Karpas-422 (cell line): ENCODE data around the gene HOXD11. TPM values are rescaled to one million over a fixed set of nuclear protein-coding genes. Genes with fewer than 3 reads are reported as not detected.

Source experiments
- DNase-seq: peaks from one replicate; pipeline ENCODE4 v3.0.0-alpha.2; 2015
- H2AFZ ChIP-seq: fragments of 200-600 bp; sonication (generic); 2 replicates; pipeline ENCODE4 v1.6.1; 2014; ENCODE audit warnings: antibody characterized with exemption, low read length, mixed read lengths
- H3K27ac ChIP-seq: fragments of 200-600 bp; sonication (generic); 2 replicates; pipeline ENCODE4 v1.5.1; 2014; ENCODE audit warnings: mild to moderate bottlenecking, low read length, moderate library complexity
- H3K27me3 ChIP-seq: fragments of 200-600 bp; sonication (generic); 2 replicates; pipeline ENCODE4 v1.6.1; 2014; ENCODE audit warnings: low read length, mixed read lengths
- H3K36me3 ChIP-seq: fragments of 200-600 bp; sonication (generic); 2 replicates; pipeline ENCODE4 v1.6.1; 2014; ENCODE audit warnings: low read length, mixed read lengths; ENCODE audit not compliant: insufficient read depth
- H3K4me1 ChIP-seq: fragments of 200-600 bp; sonication (generic); 2 replicates; pipeline ENCODE4 v1.6.1; 2014; ENCODE audit warnings: mild to moderate bottlenecking, low read length, mixed read lengths
- H3K4me2 ChIP-seq: fragments of 200-600 bp; sonication (generic); 2 replicates; pipeline ENCODE4 v1.6.1; 2014; ENCODE audit warnings: low read length, low read depth, mild to moderate bottlenecking; ENCODE audit not compliant: poor library complexity, severe bottlenecking
- H3K4me3 ChIP-seq: fragments of 200-600 bp; sonication (generic); 2 replicates; pipeline ENCODE4 v1.5.1; 2014; ENCODE audit warnings: mild to moderate bottlenecking, antibody characterized with exemption, low read length, mixed read lengths
- H3K79me2 ChIP-seq: fragments of 200-600 bp; sonication (generic); 2 replicates; pipeline ENCODE4 v1.6.1; 2014; ENCODE audit warnings: mild to moderate bottlenecking, low read length, mixed read lengths
- H3K9ac ChIP-seq: fragments of 200-600 bp; sonication (generic); 2 replicates; pipeline ENCODE4 v1.6.0; 2014; ENCODE audit warnings: low read length
- H3K9me2 ChIP-seq: fragments of 200-600 bp; sonication (generic), shearing (Covaris generic); replicated peaks from 2 replicates; pipeline ENCODE4 v1.6.0; 2014; ENCODE audit warnings: mild to moderate bottlenecking, low read length, moderate library complexity; ENCODE audit not compliant: insufficient read depth
- H3K9me3 ChIP-seq: fragments of 300-700, 200-600 bp; sonication (generic); 2 replicates; pipeline ENCODE4 v1.6.1; 2014; ENCODE audit warnings: low read length, mixed read lengths
- H4K20me1 ChIP-seq: fragments of 200-600 bp; sonication (generic); 2 replicates; pipeline ENCODE4 v1.6.1; 2014; ENCODE audit warnings: mild to moderate bottlenecking, antibody characterized with exemption, low read length, low read depth; ENCODE audit not compliant: insufficient read depth
- total RNA-seq: library from RNA; depleted of rRNA; stranded (reverse); fragments of >200 nt; shearing (Covaris generic); gene quantifications from 2 replicates; pipeline ENCODE4 v1.2.3, GENCODE V29; 2014; ENCODE audit warnings: low replicate concordance

HOXD11 gene
- total RNA-seq, 1 experiment from 2014 or later, result not detected

GRCh38 chr2:176140513-176141317 is 33.6 kb downstream of the HOXD11 start:
- no peaks in the 10 kb centered on the region for H3K79me2 ChIP-seq
- peak overlapping the region; percentile 89 for H3K4me2 ChIP-seq
- H3K9ac ChIP-seq, result peak overlapping the region; percentile 83
- H3K27ac ChIP-seq, result no peak overlapping the region
- H3K4me3 ChIP-seq, result peak overlapping the region; percentile 79
- peak overlapping the region; percentile 98 for H2AFZ ChIP-seq
- H3K27me3 ChIP-seq, result no peaks in the 10 kb centered on the region
- no peaks in the 10 kb centered on the region for H3K9me2 ChIP-seq
- DNase-seq, result peak; percentile 94
- H3K4me1 ChIP-seq, result peaks cover 12% of the 10 kb centered on the region
- H4K20me1 ChIP-seq, result no peaks in the 10 kb centered on the region
- H3K36me3 ChIP-seq, result no peaks in the 10 kb centered on the region
- H3K9me3 ChIP-seq, result no peaks in the 10 kb centered on the region

GRCh38 chr2:176142281-176142680 is 35.2 kb downstream of the HOXD11 start:
- no peaks in the 10 kb centered on the region for H3K9me3 ChIP-seq
- H3K4me2 ChIP-seq, result no peak overlapping the region
- no peaks in the 10 kb centered on the region for H4K20me1 ChIP-seq
- H3K9me2 ChIP-seq, result no peaks in the 10 kb centered on the region
- H3K27ac ChIP-seq, result no peak overlapping the region
- no peaks in the 10 kb centered on the region for H3K79me2 ChIP-seq
- DNase-seq, result no peak
- H3K4me1 ChIP-seq, result peaks cover 12% of the 10 kb centered on the region
- H3K36me3 ChIP-seq, result no peaks in the 10 kb centered on the region
- H2AFZ ChIP-seq, result no peak overlapping the region; the same call in 1 of the 2 replicates
- H3K4me3 ChIP-seq, result no peak overlapping the region
- H3K9ac ChIP-seq, result no peak overlapping the region
- no peaks in the 10 kb centered on the region for H3K27me3 ChIP-seq

- H3K9me3 ChIP-seq, result no peaks in the 10 kb centered on the region
- no peak overlapping the region for H3K9ac ChIP-seq
- no peak overlapping the region for H2AFZ ChIP-seq
- H3K79me2 ChIP-seq, result no peaks in the 10 kb centered on the region
- no peak overlapping the region for H3K4me3 ChIP-seq
- no peak overlapping the region for H3K27ac ChIP-seq
- no peaks in the 10 kb centered on the region for H3K9me2 ChIP-seq
- peaks cover 7% of the 10 kb centered on the region for H3K4me1 ChIP-seq
- H3K36me3 ChIP-seq, result no peaks in the 10 kb centered on the region
- H3K4me2 ChIP-seq, result no peak overlapping the region
- H4K20me1 ChIP-seq, result no peaks in the 10 kb centered on the region
- no peak for DNase-seq
- no peaks in the 10 kb centered on the region for H3K27me3 ChIP-seq
These were observed 38.2 kb downstream of the HOXD11 start for GRCh38 chr2:176145085-176145969.

GRCh38 chr2:176146101-176146500 is 39.0 kb downstream of the HOXD11 start:
- H3K4me2 ChIP-seq, result no peak overlapping the region
- no peak overlapping the region for H3K4me3 ChIP-seq
- H3K9ac ChIP-seq, result no peak overlapping the region
- no peak overlapping the region for H2AFZ ChIP-seq
- H3K4me1 ChIP-seq, result peaks cover 2% of the 10 kb centered on the region
- no peaks in the 10 kb centered on the region for H3K9me3 ChIP-seq
- H3K36me3 ChIP-seq, result no peaks in the 10 kb centered on the region
- no peak overlapping the region for H3K27ac ChIP-seq
- DNase-seq, result no peak
- no peaks in the 10 kb centered on the region for H4K20me1 ChIP-seq
- no peaks in the 10 kb centered on the region for H3K9me2 ChIP-seq
- H3K79me2 ChIP-seq, result no peaks in the 10 kb centered on the region
- H3K27me3 ChIP-seq, result no peaks in the 10 kb centered on the region

GRCh38 chr2:176146645-176147044 is 39.6 kb downstream of the HOXD11 start:
- Histone ChIP-seq H3K4me3 (no peak overlapping the region), H3K9me2 (no peaks in the 10 kb centered on the region), H3K27ac (no peak overlapping the region), H2AFZ (no peak overlapping the region), H3K4me2 (no peak overlapping the region), H4K20me1 (no peaks in the 10 kb centered on the region), H3K27me3 (no peaks in the 10 kb centered on the region), H3K4me1 (no peaks in the 10 kb centered on the region), H3K9me3 (no peaks in the 10 kb centered on the region), H3K36me3 (no peaks in the 10 kb centered on the region), H3K9ac (no peak overlapping the region), H3K79me2 (no peaks in the 10 kb centered on the region)
- no peak for DNase-seq

GRCh38 chr2:176147210-176147799 is 40.2 kb downstream of the HOXD11 start:
- Histone ChIP-seq H3K27me3 (no peaks in the 10 kb centered on the region), H3K79me2 (no peaks in the 10 kb centered on the region)

GRCh38 chr2:176147800-176148496 is 40.9 kb downstream of the HOXD11 start:
- Histone ChIP-seq H3K4me3 (no peak overlapping the region), H3K9ac (no peak overlapping the region), H3K27me3 (no peaks in the 10 kb centered on the region)

More at GRCh38 chr2:176147210-176147799, 40.2 kb downstream of the HOXD11 start:
- DNase-seq, result no peak
- H4K20me1 ChIP-seq, result no peaks in the 10 kb centered on the region
- no peak overlapping the region for H3K9ac ChIP-seq
- no peaks in the 10 kb centered on the region for H3K9me2 ChIP-seq
- H2AFZ ChIP-seq, result no peak overlapping the region
- no peaks in the 10 kb centered on the region for H3K36me3 ChIP-seq
- no peaks in the 10 kb centered on the region for H3K9me3 ChIP-seq
- no peaks in the 10 kb centered on the region for H3K4me1 ChIP-seq
- no peak overlapping the region for H3K4me3 ChIP-seq
- H3K27ac ChIP-seq, result no peak overlapping the region
- no peak overlapping the region for H3K4me2 ChIP-seq

More at GRCh38 chr2:176147800-176148496, 40.9 kb downstream of the HOXD11 start:
- H3K27ac ChIP-seq, result no peak overlapping the region
- H3K9me3 ChIP-seq, result no peaks in the 10 kb centered on the region
- no peak overlapping the region for H3K4me2 ChIP-seq
- no peaks in the 10 kb centered on the region for H3K79me2 ChIP-seq
- no peaks in the 10 kb centered on the region for H4K20me1 ChIP-seq
- H3K9me2 ChIP-seq, result no peaks in the 10 kb centered on the region
- DNase-seq, result no peak
- no peaks in the 10 kb centered on the region for H3K36me3 ChIP-seq
- no peaks in the 10 kb centered on the region for H3K4me1 ChIP-seq
- no peak overlapping the region for H2AFZ ChIP-seq
